H1 (cell line): Measurements from ENCODE around the gene PRKD3. TPM values are rescaled to one million over a fixed set of nuclear protein-coding genes. Genes with fewer than 3 reads are reported as not detected.

Source experiments
- CBX5 ChIP-seq: fragments of 300-800, 300-1000 bp; sonication (generic); IDR thresholded peaks from 2 replicates; pipeline ENCODE4 v1.7.1; 2016; ENCODE audit warnings: antibody characterized with exemption, low read length, low read depth
- CHD2 ChIP-seq: IDR thresholded peaks from 2 replicates; pipeline ENCODE4 v1.6.1; 2012; ENCODE audit warnings: low read length, improper control_type of control experiment
- EP300 ChIP-seq, 2 experiments: IDR thresholded peaks; 1 replicate in 1 of 2; 2 replicates in 1 of 2; pipeline ENCODE4 v1.6.1; 2011 to 2012; ENCODE audit warnings: low read depth in 2 of 2, low read length in 2 of 2, mild to moderate bottlenecking in 2 of 2, borderline replicate concordance in 1 of 2, inconsistent platforms in 1 of 2, moderate library complexity in 1 of 2
- SAP30 ChIP-seq: fragments of 300-600 bp; sonication (generic); IDR thresholded peaks from 2 replicates; pipeline ENCODE4 v1.7.1; 2012; ENCODE audit warnings: low read length, moderate library complexity, mild to moderate bottlenecking, inconsistent platforms; ENCODE audit not compliant: insufficient read depth, insufficient replicate concordance
- polyA plus RNA-seq, 7 experiments: library from polyadenylated mRNA; depleted of rRNA in 3 of 7; stranded (reverse) in 5 of 7; unstranded in 2 of 7; fragments of >200 nt in 5 of 7; fragments of 200-250 nt in 2 of 7; gene quantifications; 1 replicate in 5 of 7; 2 replicates in 1 of 7; 4 replicates in 1 of 7; pipeline versions ENCODE4 v1.2.1 to v1.2.3, GENCODE V29; 2011 to 2013; ENCODE audit warnings: missing spikeins in 2 of 7, mixed read lengths in 2 of 7
- total RNA-seq: library from RNA; stranded (reverse); fragmentation: NEBNext Ultra II Directional; extraction: Animal tissue kit (Norgen Biotek cat#: 25700); gene quantifications from 2 replicates; pipeline ENCODE4 v1.2.1, GENCODE V29; 2021
- TF ChIP-seq, protein P1 (sequence below): fragments of 300-600 bp; sonication (generic); IDR thresholded peaks from 2 replicates; pipeline ENCODE4 v1.7.1; 2012; ENCODE audit warnings: low read length, moderate library complexity, mild to moderate bottlenecking, inconsistent platforms; ENCODE audit not compliant: insufficient replicate concordance

PRKD3 gene
- total and polyA plus RNA-seq, 2 of the 8 experiments (the other 6 are each of a cell fraction or from before 2014, with no cell fraction given) = 12.0 to 63.3 TPM

DNA sequence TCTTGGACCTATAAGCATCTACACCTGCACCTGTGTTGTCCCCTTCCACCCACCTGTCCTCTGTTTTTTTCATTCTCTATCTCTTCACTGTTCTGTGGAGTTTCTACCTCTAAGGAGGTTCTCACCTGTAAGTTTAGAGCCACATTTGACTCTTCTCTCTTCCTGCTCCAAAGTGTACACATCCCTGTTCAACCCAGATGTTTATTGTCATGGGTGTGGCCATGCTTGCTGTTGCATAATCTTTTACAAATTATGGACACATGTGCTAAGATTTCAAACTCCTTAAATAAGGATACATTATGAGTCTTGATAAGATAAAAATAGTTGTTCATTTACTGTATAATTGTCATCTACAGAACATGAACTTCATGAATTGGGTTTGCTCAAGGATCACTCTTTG is 47.4 kb upstream of the PRKD3 start (continued):
- TF ChIP-seq, protein P1, sequence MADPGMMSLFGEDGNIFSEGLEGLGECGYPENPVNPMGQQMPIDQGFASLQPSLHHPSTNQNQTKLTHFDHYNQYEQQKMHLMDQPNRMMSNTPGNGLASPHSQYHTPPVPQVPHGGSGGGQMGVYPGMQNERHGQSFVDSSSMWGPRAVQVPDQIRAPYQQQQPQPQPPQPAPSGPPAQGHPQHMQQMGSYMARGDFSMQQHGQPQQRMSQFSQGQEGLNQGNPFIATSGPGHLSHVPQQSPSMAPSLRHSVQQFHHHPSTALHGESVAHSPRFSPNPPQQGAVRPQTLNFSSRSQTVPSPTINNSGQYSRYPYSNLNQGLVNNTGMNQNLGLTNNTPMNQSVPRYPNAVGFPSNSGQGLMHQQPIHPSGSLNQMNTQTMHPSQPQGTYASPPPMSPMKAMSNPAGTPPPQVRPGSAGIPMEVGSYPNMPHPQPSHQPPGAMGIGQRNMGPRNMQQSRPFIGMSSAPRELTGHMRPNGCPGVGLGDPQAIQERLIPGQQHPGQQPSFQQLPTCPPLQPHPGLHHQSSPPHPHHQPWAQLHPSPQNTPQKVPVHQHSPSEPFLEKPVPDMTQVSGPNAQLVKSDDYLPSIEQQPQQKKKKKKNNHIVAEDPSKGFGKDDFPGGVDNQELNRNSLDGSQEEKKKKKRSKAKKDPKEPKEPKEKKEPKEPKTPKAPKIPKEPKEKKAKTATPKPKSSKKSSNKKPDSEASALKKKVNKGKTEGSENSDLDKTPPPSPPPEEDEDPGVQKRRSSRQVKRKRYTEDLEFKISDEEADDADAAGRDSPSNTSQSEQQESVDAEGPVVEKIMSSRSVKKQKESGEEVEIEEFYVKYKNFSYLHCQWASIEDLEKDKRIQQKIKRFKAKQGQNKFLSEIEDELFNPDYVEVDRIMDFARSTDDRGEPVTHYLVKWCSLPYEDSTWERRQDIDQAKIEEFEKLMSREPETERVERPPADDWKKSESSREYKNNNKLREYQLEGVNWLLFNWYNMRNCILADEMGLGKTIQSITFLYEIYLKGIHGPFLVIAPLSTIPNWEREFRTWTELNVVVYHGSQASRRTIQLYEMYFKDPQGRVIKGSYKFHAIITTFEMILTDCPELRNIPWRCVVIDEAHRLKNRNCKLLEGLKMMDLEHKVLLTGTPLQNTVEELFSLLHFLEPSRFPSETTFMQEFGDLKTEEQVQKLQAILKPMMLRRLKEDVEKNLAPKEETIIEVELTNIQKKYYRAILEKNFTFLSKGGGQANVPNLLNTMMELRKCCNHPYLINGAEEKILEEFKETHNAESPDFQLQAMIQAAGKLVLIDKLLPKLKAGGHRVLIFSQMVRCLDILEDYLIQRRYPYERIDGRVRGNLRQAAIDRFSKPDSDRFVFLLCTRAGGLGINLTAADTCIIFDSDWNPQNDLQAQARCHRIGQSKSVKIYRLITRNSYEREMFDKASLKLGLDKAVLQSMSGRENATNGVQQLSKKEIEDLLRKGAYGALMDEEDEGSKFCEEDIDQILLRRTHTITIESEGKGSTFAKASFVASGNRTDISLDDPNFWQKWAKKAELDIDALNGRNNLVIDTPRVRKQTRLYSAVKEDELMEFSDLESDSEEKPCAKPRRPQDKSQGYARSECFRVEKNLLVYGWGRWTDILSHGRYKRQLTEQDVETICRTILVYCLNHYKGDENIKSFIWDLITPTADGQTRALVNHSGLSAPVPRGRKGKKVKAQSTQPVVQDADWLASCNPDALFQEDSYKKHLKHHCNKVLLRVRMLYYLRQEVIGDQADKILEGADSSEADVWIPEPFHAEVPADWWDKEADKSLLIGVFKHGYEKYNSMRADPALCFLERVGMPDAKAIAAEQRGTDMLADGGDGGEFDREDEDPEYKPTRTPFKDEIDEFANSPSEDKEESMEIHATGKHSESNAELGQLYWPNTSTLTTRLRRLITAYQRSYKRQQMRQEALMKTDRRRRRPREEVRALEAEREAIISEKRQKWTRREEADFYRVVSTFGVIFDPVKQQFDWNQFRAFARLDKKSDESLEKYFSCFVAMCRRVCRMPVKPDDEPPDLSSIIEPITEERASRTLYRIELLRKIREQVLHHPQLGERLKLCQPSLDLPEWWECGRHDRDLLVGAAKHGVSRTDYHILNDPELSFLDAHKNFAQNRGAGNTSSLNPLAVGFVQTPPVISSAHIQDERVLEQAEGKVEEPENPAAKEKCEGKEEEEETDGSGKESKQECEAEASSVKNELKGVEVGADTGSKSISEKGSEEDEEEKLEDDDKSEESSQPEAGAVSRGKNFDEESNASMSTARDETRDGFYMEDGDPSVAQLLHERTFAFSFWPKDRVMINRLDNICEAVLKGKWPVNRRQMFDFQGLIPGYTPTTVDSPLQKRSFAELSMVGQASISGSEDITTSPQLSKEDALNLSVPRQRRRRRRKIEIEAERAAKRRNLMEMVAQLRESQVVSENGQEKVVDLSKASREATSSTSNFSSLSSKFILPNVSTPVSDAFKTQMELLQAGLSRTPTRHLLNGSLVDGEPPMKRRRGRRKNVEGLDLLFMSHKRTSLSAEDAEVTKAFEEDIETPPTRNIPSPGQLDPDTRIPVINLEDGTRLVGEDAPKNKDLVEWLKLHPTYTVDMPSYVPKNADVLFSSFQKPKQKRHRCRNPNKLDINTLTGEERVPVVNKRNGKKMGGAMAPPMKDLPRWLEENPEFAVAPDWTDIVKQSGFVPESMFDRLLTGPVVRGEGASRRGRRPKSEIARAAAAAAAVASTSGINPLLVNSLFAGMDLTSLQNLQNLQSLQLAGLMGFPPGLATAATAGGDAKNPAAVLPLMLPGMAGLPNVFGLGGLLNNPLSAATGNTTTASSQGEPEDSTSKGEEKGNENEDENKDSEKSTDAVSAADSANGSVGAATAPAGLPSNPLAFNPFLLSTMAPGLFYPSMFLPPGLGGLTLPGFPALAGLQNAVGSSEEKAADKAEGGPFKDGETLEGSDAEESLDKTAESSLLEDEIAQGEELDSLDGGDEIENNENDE = no peak
- TF ChIP-seq CHD2 (no peak), SAP30 (no peak), CBX5 (no peak), EP300 (IDR thresholded peaks at IDR 0.05; ENCODE audit: borderline replicate concordance in 1 of 2, low read depth in 2 of 2, low read length in 2 of 2) (no peak)
- TF ChIP-seq, all 59 proteins: peak for 0
